ENCODE results near the gene CACNB2.

GRCh38 chr10:18117276-18117675, 22.9 kb upstream of the CACNB2 start:
- no peak for TF ChIP-seq POLR2A (IDR thresholded peaks at IDR 0.05)
- TF ChIP-seq CTCF (IDR thresholded peaks at IDR 0.05): no peak
